Vagina (tissue), 2 donors: ENCODE data around the gene ALDH8A1. TPM values are rescaled to one million over a fixed set of nuclear protein-coding genes. Genes with fewer than 3 reads are reported as not detected.

ENCODE experiments used
- DNase-seq, 2 donors: peaks; one replicate each; pipeline ENCODE4 v3.0.0-alpha.2; 2017; ENCODE audit errors: extremely low spot score in 2 of 2
- H3K27ac ChIP-seq: fragments of 200-600 bp; sonication (generic); one replicate; pipeline ENCODE4 v1.5.1; 2019
- H3K27me3 ChIP-seq: fragments of 200-600 bp; sonication (generic); one replicate; pipeline ENCODE4 v1.5.1; 2019
- H3K36me3 ChIP-seq, 2 donors: fragments of 200-600 bp; sonication (generic); one replicate each; pipeline ENCODE4 v1.5.1; 2017 to 2019
- H3K4me1 ChIP-seq: fragments of 200-600 bp; sonication (generic); one replicate; pipeline ENCODE4 v1.5.1; 2019
- H3K4me3 ChIP-seq, 2 donors: fragments of 200-600 bp; sonication (generic); 1 replicate in 1 of 2; 2 replicates in 1 of 2; pipeline ENCODE4 v1.5.1; 2016 to 2019
- H3K9me3 ChIP-seq: fragments of 200-600 bp; sonication (generic); one replicate; pipeline ENCODE4 v1.5.1; 2019
- POLR2A ChIP-seq, 2 donors: fragments of 450-650 bp; IDR thresholded peaks; one replicate each; pipeline ENCODE4 v1.6.1; 2017; ENCODE audit warnings: antibody characterized with exemption in 2 of 2, mild to moderate bottlenecking in 2 of 2, moderate library complexity in 2 of 2
- POLR2AphosphoS5 ChIP-seq, 2 donors: sonication (generic); formaldehyde crosslinking; IDR thresholded peaks; one replicate each; pipeline ENCODE4 v1.9.0; 2017; ENCODE audit warnings: antibody characterized with exemption in 2 of 2, mild to moderate bottlenecking in 2 of 2, low read depth in 1 of 2; ENCODE audit not compliant: insufficient read depth in 1 of 2
- intact Hi-C: fragments of 100-400 bp; cut with DNase I; formaldehyde crosslinking; loops from one replicate; pipeline ENCODE4 v1.15.1; 2023
- microRNA-seq: library from miRNA; unstranded; fragments of <30 nt; microRNA quantifications from one replicate; pipeline ENCODE4, GENCODE V29; 2017; ENCODE audit warnings: borderline number of aligned reads, borderline replicate concordance
- total RNA-seq: library from RNA; depleted of rRNA; stranded (reverse); fragments of >200 nt; gene quantifications from one replicate; pipeline ENCODE4 v1.2.3, GENCODE V29; 2016
- TF ChIP-seq, protein P1 (sequence below), 3 experiments: fragments of 450-650 bp in 2 of 3; fragments of 200-600 bp in 1 of 3; sonication (generic) in 1 of 3; IDR thresholded peaks; one replicate each; pipeline ENCODE4 v1.5.1; 2017 to 2019; ENCODE audit warnings: antibody characterized with exemption in 3 of 3, mild to moderate bottlenecking in 2 of 3, moderate library complexity in 2 of 3

The ALDH8A1 gene
- total RNA-seq, 1 donor from 2014 or later = not detected

DNA sequence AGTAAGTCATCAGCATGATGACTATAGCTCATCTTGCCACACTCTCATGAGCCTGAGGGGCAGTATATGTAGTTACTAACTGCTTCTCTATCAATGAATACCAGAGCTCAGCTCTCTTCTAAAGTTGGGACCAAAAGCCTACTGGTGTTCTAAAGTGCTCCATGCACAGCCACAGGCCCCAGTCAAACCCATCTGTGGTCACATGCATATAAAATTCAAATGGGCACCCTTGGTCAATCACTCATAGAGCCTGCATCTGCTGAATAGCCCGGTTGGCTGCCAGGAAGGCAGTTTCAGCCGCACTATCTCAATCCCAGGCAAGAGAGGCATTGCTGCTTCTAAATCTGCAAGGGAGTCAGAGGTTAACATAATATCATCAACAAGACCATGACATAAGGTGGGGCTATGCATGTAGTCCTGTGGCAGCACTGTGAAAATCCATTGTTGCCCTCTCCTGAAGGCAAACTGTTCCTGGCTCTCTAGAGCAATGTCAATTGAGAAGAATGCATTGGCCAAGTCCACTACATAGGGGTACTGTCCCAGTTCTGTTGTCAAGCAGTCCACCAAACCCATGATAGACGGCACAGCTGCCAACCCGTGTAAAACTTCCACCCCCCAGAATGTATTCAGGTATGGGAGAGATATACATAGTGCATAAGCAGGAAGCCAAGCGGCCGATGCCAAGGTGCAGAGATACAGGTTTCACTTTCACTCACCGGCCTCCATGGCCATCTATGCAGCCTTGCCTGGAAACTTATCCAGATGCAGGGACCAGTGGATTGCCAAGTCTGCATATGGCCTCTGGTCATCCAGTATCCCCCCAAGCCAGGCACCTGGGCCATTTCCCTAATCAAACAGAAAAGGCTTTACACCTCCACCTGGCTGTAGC lies 76.2 kb downstream of the ALDH8A1 start:
- H3K9me3 ChIP-seq = no peaks in the 10 kb centered on the region
- no peak overlapping the region for H3K27ac ChIP-seq
- H3K36me3 ChIP-seq = no peaks in the 10 kb centered on the region
- H3K27me3 ChIP-seq = no peaks in the 10 kb centered on the region
- no peak for DNase-seq
- no peak for TF ChIP-seq POLR2AphosphoS5 (IDR thresholded peaks at IDR 0.05; ENCODE audit: insufficient read depth in 1 of 2, low read depth in 1 of 2)
- TF ChIP-seq POLR2A (IDR thresholded peaks at IDR 0.05) = no peak
- TF ChIP-seq, protein P1, sequence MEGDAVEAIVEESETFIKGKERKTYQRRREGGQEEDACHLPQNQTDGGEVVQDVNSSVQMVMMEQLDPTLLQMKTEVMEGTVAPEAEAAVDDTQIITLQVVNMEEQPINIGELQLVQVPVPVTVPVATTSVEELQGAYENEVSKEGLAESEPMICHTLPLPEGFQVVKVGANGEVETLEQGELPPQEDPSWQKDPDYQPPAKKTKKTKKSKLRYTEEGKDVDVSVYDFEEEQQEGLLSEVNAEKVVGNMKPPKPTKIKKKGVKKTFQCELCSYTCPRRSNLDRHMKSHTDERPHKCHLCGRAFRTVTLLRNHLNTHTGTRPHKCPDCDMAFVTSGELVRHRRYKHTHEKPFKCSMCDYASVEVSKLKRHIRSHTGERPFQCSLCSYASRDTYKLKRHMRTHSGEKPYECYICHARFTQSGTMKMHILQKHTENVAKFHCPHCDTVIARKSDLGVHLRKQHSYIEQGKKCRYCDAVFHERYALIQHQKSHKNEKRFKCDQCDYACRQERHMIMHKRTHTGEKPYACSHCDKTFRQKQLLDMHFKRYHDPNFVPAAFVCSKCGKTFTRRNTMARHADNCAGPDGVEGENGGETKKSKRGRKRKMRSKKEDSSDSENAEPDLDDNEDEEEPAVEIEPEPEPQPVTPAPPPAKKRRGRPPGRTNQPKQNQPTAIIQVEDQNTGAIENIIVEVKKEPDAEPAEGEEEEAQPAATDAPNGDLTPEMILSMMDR (IDR thresholded peaks at IDR 0.05) = no peak
- no peak overlapping the region for H3K4me3 ChIP-seq
- no peaks in the 10 kb centered on the region for H3K4me1 ChIP-seq
- intact Hi-C loops = no loop called here

DNA sequence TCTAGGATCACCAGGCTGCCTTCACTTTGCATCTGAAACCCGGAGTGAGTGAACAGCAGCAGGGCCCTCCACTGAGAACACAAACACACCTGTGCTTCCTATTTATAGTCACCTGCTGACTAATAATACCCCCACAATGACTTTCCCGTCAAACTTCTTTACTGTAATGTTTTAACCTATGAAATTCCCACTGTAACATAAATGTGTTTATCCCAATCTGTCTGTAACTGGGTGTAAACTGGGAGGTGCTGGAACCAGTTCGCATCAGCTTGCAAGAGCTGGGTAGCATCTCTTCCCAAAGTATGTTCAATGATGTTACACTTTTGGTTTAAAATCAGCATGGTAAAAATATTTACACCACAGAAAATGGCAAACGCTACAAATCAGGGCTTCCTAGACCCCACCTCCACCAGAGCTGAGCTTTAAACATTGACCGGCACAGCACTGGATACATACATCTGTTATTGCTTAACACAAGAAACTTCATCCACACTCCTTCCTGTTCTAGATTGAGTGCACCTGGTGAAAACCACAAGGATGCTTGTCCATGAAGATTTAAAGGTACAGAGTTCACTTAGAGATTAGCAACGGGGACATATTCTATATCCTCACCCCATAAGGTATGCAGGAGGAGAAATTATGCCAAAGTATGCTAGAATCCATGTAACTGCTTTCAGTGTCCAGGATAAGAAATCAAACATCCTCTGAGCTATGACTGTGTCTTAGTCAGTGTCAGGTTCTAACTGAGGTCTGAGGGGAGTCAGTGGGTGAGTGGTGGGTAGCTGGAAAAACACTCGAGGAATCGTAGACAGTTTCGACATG lies 79.0 kb downstream of the ALDH8A1 start:
- intact Hi-C loops = no loop called here
- H3K36me3 ChIP-seq = no peaks in the 10 kb centered on the region
- no peak for DNase-seq
- H3K4me1 ChIP-seq = no peaks in the 10 kb centered on the region
- no peak overlapping the region for H3K27ac ChIP-seq
- no peak overlapping the region for H3K4me3 ChIP-seq
- TF ChIP-seq, protein P1 (IDR thresholded peaks at IDR 0.05) = no peak
- TF ChIP-seq POLR2AphosphoS5 (IDR thresholded peaks at IDR 0.05; ENCODE audit: insufficient read depth in 1 of 2, low read depth in 1 of 2) = no peak
- TF ChIP-seq POLR2A (IDR thresholded peaks at IDR 0.05) = no peak
- H3K9me3 ChIP-seq = no peaks in the 10 kb centered on the region
- no peaks in the 10 kb centered on the region for H3K27me3 ChIP-seq

DNA sequence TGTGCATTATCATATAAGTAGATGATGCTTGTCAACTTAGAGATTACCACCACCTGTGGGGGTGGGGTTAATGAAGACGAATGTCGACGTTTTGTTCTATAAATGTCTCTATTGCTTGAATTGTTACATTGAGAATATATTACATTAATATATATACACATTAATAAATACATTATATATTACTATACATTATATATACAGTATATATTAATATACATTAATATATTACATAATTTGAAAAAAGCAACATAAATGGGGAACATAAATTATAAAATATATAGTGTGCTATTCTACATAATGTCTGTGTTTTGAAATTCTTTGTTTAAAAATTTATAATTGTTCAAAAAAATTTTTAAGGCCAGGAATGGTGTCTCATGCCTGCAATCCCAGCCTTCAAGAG lies 81.1 kb downstream of the ALDH8A1 start:
- intact Hi-C loops = no loop called here

More for the DNA sequence above, 81.1 kb downstream of the ALDH8A1 start:
- Histone ChIP-seq H3K36me3 (no peaks in the 10 kb centered on the region), H3K27me3 (no peaks in the 10 kb centered on the region), H3K4me1 (no peaks in the 10 kb centered on the region), H3K4me3 (no peak overlapping the region), H3K27ac (no peak overlapping the region), H3K9me3 (no peaks in the 10 kb centered on the region)
- TF ChIP-seq POLR2A (IDR thresholded peaks at IDR 0.05) (no peak), POLR2AphosphoS5 (IDR thresholded peaks at IDR 0.05; ENCODE audit: insufficient read depth in 1 of 2, low read depth in 1 of 2) (no peak)
- TF ChIP-seq, protein P1 (IDR thresholded peaks at IDR 0.05) = no peak
- no peak for DNase-seq

Small RNA genes lying within 50 kb of the gene (microRNA-seq; reads per million reads assigned to microRNA genes)
- not detected for gene MIR3662

Other genes starting within 250 kb of the ALDH8A1 start
- 41.7 TPM for gene HBS1L, start 104.7 kb upstream of the ALDH8A1 start, total RNA-seq
- gene MYB, start 231.2 kb upstream of the ALDH8A1 start, total RNA-seq = 2.5 TPM